ENCODE data around the gene FOXD4L3.
"Not testable (repeated sequence)": the region's sequence is repeated elsewhere in the genome, so short reads cannot be mapped to it uniquely, and the experiment has no call there.

FOXD4L3 gene

DNA sequence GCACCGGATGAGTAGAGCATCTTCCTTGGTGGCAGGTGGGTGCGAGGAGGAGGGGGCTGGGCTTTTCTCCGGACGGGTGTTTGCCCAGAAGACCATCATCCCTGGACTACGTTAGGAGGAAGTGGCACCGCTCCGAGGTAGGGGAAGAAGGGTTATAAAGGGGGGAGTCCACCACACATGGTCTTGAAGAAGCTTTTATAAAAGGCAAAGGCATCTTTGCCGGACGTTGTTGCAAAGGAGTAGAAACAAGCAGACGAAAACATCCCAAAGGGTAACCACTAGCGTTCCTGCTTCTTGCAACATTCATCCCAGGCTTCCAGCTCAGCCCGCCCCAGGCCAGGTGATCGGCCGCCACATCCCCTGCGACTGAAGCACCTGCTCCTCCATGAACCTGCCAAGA is at the start of gene FOXD4L3:
Gene FOXD4L3, plus strand, starts transcription at position 301 of the 400 bp plus-strand sequence. Its CDS starts 85 bp downstream, at position 386.
- not testable (repeated sequence) for DNase-seq (ENCODE audit: low read depth)

DNA sequence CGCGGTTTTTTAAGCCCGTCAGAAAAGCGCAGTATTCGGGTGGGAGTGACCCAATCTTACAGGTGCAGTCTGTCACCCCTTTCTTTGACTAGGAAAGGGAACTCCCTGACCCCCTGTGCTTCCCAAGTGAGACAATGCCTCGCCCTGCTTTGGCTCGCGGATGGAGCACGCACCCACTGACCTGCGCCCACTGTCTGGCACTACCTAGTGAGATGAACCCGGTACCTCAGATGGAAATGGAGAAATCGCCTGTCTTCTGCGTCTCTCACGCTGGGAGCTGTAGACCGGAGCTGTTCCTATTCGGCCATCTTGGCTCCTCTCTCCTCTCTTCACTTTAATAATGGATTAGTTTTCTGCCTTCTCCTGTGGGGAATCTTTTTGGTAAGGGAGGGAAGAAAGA is 21.6 kb upstream of the FOXD4L3 start:
- DNase-seq (ENCODE audit: low read depth), result not testable (repeated sequence)

DNA sequence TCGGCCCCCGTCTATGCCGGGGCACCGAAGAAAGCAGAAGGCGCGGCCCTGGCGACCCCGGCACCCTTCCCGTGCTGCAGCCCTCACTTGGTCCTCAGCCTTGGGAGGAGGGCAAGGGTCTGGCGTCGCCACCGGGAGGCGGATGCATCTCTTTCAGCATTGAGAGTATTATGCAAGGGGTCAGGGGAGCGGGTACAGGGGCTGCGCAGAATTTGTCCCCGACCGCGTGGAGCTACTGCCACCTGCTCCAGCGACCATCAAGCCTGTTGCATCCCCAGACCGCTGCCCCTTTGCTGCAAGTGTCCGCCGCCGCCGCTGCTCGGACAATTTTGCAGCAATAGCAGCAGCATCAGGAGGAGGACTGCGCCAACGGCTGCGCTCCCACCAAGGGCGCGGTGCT is 1.1 kb downstream of the FOXD4L3 start:
- DNase-seq (ENCODE audit: low read depth), result not testable (repeated sequence)

DNA sequence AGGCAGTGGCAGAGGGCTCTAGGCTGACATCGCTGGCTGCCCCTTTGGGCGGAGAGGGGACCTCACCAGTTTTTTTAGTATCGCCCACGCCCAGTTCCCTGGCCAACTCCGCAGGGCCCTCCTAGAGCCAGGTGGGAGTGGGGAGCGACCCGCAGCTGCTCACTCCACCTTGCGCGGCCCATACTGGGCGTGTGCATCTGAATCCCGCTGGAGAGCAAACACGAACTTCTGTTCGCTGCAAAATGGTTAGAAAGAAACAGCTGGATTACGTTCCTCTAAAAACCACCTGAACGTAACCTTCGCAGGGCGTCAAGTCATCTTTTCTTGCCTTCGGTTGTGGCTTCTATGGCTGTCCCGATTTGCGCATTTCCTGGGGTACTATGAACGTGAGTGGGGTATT is 1.5 kb downstream of the FOXD4L3 start:
- not testable (repeated sequence) for DNase-seq (ENCODE audit: low read depth)

DNA sequence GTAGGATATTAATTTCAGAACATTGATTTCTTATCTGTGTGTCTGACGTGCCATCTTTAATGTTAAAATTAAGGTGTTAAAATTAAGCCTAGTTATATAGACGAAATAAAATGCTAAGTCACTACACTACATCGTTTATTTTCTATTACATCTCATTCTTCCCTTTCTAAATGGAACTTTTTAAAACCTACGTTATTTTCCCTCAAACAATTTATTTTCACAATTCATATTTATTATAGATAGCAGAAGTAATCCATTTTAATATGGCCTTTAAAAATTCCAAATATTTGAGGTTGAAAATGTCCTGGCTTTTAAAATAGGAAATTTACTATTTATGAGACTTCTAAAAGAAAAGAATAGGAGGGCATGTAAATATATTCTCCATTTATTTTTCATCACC is 2.1 kb downstream of the FOXD4L3 start:
- DNase-seq (ENCODE audit: low read depth), result not testable (repeated sequence)

DNA sequence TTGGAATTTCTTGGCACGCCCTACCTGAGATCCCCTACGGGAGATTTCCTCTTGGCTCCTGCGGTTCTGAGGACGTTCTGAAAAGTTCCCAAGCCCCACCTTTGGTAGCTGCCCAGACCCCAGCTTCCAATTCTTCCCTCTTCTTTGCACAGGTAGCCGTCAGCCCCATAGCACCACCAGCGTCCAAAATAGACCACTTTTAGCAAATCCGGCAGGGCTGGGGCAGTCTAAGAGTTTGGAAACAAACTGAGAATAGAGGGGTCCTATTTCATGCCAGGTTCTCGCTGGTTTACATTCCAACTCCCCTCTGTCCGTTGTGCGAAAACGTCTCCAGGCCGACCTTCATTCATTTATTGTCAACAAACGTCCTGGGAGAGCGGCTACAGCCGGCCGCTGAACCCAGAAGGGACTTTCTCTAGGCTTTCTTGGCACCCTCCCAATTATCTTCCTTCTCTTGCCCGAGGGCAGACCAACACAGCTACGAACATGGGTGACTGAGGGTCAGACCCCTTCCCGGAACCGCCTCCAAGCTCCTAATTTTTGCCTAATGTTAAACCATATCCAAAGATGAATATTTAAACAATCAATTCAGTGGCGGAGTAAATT is 3.1 kb downstream of the FOXD4L3 start:
- not testable (repeated sequence) for DNase-seq (ENCODE audit: low read depth)

DNA sequence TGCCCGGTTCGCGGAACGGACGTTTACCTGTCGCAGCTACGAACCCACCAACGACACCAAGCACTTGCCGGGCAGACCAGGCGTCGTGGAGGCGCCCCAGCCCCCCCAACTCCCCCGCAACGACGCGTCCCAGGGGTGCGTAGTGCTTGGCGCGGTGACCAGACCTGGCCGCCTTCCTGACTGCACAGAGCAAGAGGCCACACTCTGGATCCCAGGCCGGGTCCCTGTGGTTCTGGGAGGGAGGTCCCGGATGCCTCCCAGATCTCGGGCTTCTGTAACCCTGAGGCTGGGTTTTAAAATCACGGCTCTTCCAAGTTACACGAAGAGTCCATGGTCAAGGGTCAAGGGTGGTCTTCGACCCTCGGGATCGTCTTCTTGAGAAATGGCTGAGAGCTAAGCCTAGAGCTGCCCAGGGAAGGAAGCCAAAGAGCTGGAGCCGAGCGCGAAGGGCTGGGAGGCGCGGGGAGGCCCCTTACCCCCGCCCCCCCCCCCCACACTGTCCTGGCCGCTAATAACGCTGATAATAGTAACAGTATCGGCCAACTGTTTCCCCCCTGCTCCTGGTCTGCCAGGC is 3.8 kb downstream of the FOXD4L3 start:
- DNase-seq (ENCODE audit: low read depth), result not testable (repeated sequence)

DNA sequence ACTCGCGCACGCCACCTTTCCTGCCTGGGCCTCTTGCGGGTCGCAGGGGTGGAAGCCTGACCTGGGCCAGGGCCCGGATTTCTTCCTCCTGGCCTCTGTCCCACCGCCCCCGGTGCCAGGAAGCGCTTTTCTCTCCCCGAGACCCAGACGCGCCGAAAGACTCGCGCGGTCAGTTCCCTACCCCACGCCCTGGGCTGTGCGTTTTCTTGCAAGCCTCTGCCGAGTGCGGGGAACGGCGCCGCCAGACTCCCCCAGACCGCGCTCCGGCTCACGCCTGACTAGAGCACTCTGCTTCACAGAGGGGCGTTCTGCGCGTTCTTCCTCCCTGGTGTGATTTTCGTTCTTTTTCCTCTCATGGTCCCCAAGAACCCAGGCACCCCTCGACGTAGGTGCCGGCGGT is 4.5 kb downstream of the FOXD4L3 start:
- not testable (repeated sequence) for DNase-seq (ENCODE audit: low read depth)

DNA sequence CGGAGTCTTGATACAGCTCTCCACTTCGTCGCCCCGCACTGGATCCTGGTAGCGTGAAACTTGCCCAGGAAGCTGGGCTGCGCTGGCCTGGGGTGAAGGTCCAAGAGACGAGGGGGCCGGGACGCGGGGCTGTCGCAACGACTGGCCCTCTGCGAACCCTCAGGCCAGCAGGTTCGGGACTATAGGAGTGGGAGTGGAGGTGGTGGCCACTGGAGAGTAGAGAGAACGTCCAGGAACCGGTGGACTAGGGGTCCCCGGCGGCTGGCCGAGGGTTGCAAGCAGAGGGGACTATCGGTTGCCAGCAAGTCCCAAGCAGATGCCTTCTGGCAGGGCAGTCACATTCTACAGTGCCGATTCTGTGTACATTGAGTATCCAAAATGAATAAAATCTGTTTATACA is 5.0 kb downstream of the FOXD4L3 start:
- DNase-seq (ENCODE audit: low read depth), result not testable (repeated sequence)

DNA sequence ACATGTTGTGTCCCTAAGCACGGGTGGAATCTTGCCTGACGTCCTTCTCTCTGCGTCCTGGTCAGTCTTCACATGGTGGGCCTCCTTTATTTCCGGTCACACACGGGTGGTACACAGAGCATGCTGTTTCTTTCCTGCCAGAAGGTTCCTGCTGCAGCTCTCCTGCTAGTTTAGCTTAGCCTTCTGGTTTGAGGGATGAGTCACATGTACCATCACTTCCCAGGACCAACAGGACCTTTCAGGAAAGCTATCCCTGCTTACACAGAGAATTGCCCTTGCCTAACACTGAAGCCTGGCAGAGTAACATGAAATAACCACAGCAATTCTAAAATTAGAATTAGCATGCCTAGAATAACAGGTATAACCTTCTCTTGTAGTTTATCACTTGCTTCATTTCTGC is 8.5 kb downstream of the FOXD4L3 start:
- DNase-seq (ENCODE audit: low read depth), result not testable (repeated sequence)

DNA sequence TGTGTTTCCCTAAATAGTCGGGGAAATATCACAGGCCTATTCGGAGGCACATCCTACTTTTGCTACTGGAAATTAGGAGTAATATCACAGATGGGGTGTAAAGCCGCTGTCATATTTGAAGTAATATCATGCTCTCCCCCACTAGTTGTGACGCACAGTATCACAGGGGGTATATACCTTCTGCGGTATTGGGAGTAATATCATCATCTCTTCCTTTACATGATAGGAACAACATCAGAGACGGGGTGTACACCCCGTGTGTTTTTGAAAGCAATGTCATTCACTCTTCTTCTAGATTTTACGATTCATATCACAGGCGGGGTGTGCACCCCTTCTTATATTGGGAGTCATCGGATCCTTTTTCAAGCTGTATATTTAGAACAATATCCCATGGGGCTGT is 15.5 kb downstream of the FOXD4L3 start:
- not testable (repeated sequence) for DNase-seq (ENCODE audit: low read depth)

DNA sequence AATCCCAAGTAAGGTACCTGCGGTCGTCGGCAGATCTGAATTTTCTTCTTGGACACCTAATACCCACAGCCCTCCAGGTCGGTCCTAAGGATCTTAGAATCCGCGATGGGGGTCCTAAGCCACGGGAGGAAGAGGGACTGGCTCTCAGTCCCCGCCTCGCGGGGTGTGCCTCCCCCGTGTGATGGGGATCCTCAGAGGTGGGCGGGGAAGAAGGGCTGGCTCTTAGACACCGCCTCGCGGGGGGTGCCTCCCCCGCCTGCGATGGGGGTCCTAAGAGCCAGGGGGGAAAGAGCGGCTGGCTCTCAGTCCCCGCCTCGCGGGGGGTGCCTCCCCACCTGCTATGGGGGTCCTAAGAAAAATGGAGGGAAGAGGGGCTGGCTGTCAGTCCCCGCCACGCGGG is 21.1 kb downstream of the FOXD4L3 start:
- DNase-seq (ENCODE audit: low read depth), result not testable (repeated sequence)

DNA sequence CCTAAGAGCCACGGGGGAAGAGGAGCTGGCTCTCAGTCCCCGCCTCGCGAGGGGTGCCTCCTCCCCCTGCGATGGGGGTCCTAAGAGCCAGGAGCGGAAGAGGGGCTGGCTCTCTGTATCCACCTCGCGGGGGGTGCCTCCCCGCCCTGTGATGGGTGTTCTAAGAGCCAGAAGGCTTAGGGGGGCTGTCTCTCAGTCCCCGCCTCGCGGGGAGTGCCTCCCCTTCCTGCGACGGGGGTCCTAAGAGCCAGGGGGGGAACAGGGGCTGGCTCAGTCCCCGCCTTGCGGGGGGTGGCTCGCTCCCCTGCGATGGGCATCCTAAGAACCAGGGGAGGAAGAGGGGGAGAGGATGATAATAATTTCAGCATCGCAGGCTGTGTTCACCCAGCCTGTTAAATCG is 21.9 kb downstream of the FOXD4L3 start:
- not testable (repeated sequence) for DNase-seq (ENCODE audit: low read depth)

DNA sequence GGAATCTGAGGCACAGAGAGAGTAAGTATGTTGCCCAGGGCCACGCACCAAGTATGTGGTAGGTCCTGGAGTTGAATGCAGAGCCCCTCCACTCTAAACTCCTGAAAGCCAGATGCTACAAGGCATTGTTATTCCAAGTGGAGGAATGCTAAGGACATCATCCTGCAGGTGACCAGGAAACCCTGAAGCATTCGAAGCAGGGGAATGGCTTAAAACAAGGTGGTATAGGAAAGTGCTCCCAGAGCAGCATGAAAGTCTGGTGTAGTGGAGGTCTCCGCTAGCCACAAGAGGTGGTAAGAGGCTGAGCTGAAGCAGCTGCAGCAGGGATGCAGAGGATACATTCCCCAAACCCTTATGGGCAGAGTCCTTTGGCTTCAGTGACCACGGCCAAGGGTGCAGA is 26.4 kb downstream of the FOXD4L3 start:
- DNase-seq (ENCODE audit: low read depth), result not testable (repeated sequence)

DNA sequence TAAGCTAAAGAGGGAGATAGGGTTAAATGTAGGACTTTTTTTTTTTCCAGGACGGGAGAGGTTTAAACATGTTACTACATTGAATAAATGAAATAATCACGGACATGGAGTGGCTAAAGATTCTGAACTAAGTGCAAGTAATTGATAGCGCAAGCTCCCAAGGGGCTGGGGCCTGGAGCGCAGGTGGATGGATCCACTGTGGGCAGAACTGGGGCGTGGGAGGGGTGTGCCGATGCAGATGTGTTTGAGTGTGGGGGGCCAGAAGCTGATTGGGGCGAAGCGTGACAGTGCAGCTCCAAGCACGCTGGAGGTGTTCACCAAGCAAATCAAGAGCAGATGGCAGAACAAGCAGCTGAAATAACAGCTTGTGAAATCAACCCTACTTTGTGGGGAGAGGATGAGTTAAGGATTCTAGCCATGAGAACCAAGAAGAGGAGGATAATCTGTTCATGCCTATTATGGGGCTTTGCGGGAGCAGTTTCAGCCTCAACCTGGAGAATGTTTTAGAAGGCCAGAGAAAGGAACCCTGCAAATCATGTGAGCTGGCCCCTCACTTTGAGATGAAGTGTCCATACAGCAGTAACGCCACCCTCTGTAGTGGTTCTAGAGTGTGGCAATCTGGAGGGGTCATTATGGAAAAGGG is 28.0 kb downstream of the FOXD4L3 start:
- not testable (repeated sequence) for DNase-seq (ENCODE audit: low read depth)

DNA sequence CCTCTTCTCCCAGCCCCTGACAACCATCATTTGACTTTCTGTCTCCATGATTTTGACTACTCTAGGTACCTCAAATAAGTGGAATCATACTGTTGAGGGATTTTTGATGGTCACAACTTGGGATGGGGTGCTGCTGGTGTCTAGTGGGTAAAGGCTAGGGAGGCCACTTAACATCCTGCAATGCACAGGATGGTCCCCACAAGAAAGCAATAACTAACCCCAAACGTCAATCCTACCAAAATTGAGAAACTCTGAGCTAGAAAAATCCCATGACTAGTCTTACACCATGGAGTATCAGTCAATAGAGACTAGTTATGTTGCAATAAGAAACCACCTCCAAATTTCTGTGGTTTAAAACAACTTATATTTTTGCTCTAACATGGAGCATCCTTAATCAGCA is 29.5 kb downstream of the FOXD4L3 start:
- DNase-seq (ENCODE audit: low read depth), result not testable (repeated sequence)

DNA sequence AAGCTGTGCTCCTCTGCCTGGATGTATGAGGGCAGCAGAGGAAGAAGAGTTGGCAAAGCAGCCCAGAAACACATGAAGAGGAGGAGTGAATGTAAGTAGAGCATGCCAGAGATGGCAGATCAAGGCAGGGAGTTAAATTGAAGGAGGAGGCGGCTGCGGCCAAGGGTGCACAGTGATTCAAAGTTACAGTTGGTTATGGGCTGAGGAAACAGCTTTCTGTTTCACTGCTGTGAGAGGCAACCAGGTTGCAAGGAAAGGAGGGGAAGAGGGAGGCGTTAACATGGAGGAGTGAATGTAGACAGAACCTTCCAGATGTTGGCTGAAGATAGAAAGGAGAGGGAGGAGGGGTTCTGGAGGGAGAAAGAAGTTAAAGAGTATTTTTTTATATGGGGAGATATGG is 33.3 kb downstream of the FOXD4L3 start:
- not testable (repeated sequence) for DNase-seq (ENCODE audit: low read depth)

DNA sequence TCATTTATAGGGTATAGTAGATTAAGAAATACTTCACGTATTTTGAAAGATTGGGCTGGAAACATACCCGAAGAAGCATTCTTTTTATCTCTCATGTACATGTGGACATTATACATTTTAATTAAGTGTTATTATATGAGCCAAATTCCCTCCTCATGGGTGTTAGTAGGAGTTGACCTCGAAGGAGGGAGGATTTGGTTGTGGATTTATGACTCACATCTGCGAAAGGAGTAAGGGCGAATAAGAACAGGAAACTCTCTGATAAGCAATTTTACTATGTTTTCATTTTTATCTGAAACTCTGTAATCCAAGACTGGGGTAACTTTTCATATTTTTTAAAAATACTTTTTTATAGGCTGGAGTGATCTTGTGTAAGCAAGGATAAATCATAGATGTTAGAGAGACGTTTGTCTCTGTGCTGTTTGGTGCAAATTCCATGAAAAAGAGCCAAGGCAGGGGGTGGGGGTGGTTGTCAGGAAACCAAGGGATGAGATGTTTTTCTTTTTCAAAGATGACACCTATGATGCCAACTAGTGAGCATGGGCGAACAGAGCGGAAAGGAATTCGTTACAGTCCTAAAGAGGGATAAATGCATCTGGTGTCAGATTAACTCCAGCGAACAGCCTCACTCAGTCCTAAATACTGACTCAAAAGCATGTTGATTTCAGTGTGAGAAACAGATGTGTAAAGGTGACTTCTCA is 34.1 kb downstream of the FOXD4L3 start:
- DNase-seq (ENCODE audit: low read depth), result not testable (repeated sequence)

DNA sequence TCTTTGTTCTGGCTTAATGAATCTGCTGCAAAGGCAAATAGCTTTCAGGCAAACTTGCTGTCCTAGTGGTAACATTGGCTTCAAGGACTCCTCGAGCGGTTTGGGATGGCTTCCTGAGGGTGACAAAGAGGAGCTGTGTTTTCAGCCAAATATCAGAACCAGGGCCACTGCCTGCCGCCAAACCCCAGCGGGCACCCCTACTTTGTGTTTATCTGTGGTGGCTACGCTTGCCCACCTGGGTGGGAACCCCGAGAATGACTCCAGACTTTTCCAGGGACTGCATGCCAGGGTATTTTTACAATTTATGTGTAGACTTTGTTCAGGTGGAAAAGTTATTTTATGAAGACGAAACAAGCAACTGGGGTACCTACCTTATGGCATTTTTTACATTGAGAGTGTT is 35.3 kb downstream of the FOXD4L3 start:
- not testable (repeated sequence) for DNase-seq (ENCODE audit: low read depth)

DNA sequence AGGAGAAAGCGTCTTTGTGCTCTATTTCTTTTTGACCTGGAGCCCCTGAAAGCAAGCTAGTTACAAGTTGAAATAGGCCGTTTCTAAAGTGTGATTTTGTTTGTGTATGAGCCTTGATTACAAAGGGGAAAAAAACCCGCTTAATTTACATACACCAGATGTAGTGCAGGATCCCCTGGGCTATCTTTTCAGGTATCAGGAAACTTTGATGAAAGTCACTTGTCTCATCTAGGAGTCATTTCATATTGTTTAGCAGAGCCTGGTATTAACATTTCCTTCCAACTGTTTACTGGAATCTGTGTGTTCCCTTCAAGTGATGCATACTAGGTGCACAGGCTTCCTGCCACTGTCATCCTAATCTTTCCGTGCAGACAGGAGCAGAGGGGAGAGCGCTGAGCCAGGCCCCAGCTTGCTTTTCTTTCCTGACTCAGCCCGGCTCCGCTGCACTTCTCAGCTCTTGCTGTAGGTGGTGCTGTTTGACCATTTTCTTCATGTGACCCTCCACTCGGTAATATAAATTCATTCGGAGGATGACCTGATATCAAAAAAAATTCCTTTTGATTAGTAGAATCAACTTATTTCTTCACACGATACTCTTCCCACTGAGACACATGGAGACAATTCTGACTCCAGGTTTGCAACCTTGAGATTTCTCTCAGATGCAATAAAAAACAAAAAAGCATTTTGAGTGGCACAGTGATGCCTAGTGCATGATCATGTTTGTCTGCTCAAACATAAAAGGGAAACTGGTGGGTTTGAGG is 39.8 kb downstream of the FOXD4L3 start:
- not testable (repeated sequence) for DNase-seq (ENCODE audit: low read depth)

DNA sequence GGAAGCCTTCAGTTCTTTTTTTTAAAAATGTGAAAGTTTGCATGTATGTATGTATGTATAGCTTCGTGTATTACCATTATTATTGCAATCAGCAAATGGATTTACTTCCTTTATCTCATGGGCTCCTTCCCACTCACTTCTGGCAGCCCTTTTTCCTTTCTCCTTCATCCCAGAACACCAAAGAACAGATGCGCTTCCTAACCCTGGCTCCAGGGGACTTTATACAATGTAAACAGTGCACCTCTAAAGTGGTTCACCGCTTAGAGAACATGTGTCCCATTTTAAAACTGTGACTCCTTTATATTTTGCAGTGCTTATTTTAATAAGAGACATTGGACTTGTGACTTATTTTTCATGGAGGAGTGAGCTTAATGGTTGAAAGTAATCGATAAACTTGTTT is 40.6 kb downstream of the FOXD4L3 start:
- DNase-seq (ENCODE audit: low read depth), result not testable (repeated sequence)

DNA sequence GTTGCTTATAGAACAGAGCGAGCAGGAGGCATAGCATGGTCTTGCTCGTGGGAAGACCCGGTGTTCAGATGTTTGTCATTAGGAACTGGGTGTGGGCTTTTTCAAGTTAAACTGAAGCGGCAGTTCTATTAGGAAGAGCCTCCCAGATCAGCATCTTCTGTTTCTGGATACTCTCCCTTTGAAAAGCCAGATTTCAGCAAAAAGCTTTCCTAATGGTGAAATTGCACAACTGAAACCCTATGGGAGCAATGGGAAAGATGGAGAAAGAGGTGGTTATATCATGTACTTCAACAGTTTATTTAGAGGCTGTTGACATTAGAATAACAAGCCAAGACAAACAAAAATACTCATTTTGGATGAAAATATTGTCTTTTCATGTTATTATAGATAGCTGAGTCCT is 41.3 kb downstream of the FOXD4L3 start:
- DNase-seq (ENCODE audit: low read depth), result not testable (repeated sequence)

Measured in activated T-cell treated with anti-CD3 and anti-CD28 coated beads for 24 hours (primary cell).